PC-3 (cell line): ENCODE data around the gene CELSR2.

Experiments
- CTCF ChIP-seq: fragments of 300-600 bp; sonication (generic); conservative IDR thresholded peaks from 2 replicates; pipeline ENCODE4 v1.5.1; 2017; ENCODE audit warnings: antibody characterized with exemption, low read depth, mild to moderate bottlenecking, low read length
- EZH2 ChIP-seq: fragments of 300-600 bp; sonication (generic); IDR thresholded peaks from one replicate; pipeline ENCODE4 v1.6.1; 2017; ENCODE audit warnings: antibody characterized with exemption, mild to moderate bottlenecking, low read length; ENCODE audit not compliant: unreplicated experiment

DNA sequence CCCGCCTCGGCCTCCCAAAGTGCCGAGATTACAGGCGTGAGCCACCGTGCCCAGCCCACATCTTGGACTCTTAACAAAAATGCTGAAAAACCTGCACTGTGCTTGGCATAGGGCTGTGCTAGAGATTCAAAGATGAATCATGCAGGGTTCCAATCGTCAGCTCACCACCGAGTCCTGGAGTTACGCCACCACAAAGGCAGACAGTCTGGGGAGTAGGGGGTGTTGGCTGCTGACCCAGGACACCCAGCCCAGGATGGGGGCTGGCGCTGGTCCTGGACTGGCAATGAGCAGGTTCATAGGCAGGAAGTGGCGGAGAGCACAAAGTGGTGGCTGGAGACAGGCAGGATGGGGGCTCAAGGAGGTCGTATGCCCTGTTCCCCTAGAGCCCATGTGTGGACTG, 17.6 kb downstream of the CELSR2 start:
- TF ChIP-seq CTCF (no peak), EZH2 (no peak)
